ENCODE data around the gene SLC25A21.
"Not testable (repeated sequence)": the region's sequence is repeated elsewhere in the genome, so short reads cannot be mapped to it uniquely, and the experiment has no call there.

Gene SLC25A21

GRCh38 chr14:37088356-37089215 lies 83.8 kb downstream of the SLC25A21 start:
- DNase-seq (ENCODE audit: low read depth in 2 of 2), result no peak

- no peak for DNase-seq (ENCODE audit: low read depth in 2 of 2)
These were observed 84.9 kb downstream of the SLC25A21 start for GRCh38 chr14:37087520-37087919.

- no peak for DNase-seq (ENCODE audit: low read depth in 2 of 2)
These were observed 88.8 kb downstream of the SLC25A21 start for GRCh38 chr14:37083599-37083998.

GRCh38 chr14:37082449-37082848 lies 90.0 kb downstream of the SLC25A21 start:
- no peak for DNase-seq (ENCODE audit: low read depth in 2 of 2)

GRCh38 chr14:37081856-37082255 lies 90.5 kb downstream of the SLC25A21 start:
- DNase-seq (ENCODE audit: low read depth in 2 of 2), result no peak

- DNase-seq (ENCODE audit: low read depth in 2 of 2), result no peak
These were observed 91.2 kb downstream of the SLC25A21 start for GRCh38 chr14:37081218-37081617.

GRCh38 chr14:37078131-37078530 lies 94.3 kb downstream of the SLC25A21 start:
- no peak for DNase-seq (ENCODE audit: low read depth in 2 of 2)

- not testable (repeated sequence) for DNase-seq (ENCODE audit: low read depth in 2 of 2)
These were observed 98.1 kb downstream of the SLC25A21 start for GRCh38 chr14:37074320-37074719.

- DNase-seq (ENCODE audit: low read depth in 2 of 2), result no peak
These were observed 108.8 kb downstream of the SLC25A21 start for GRCh38 chr14:37063467-37064240.

- no peak for DNase-seq (ENCODE audit: low read depth in 2 of 2)
These were observed 110.1 kb downstream of the SLC25A21 start for GRCh38 chr14:37062191-37062803.

- no peak for DNase-seq (ENCODE audit: low read depth in 2 of 2)
These were observed 110.7 kb downstream of the SLC25A21 start for GRCh38 chr14:37061697-37062096.

- no peak for DNase-seq (ENCODE audit: low read depth in 2 of 2)
These were observed 111.7 kb downstream of the SLC25A21 start for GRCh38 chr14:37060496-37061260.

- no peak for DNase-seq (ENCODE audit: low read depth in 2 of 2)
These were observed 114.6 kb downstream of the SLC25A21 start for GRCh38 chr14:37057776-37058175.

- DNase-seq (ENCODE audit: low read depth in 2 of 2), result no peak
These were observed 115.9 kb downstream of the SLC25A21 start for GRCh38 chr14:37056473-37056872.

GRCh38 chr14:37054869-37055268 lies 117.5 kb downstream of the SLC25A21 start:
- no peak for DNase-seq (ENCODE audit: low read depth in 2 of 2)

GRCh38 chr14:37054144-37054543 lies 118.3 kb downstream of the SLC25A21 start:
- DNase-seq (ENCODE audit: low read depth in 2 of 2), result no peak

GRCh38 chr14:37051680-37052079 lies 120.7 kb downstream of the SLC25A21 start:
- no peak for DNase-seq (ENCODE audit: low read depth in 2 of 2)

GRCh38 chr14:37051153-37051552 lies 121.3 kb downstream of the SLC25A21 start:
- no peak for DNase-seq (ENCODE audit: low read depth in 2 of 2)

- no peak for DNase-seq (ENCODE audit: low read depth in 2 of 2)
These were observed 123.7 kb downstream of the SLC25A21 start for GRCh38 chr14:37048666-37049071.

GRCh38 chr14:37047996-37048395 lies 124.4 kb downstream of the SLC25A21 start:
- no peak for DNase-seq (ENCODE audit: low read depth in 2 of 2)

GRCh38 chr14:37047226-37047625 lies 125.2 kb downstream of the SLC25A21 start:
- DNase-seq (ENCODE audit: low read depth in 2 of 2), result no peak

- DNase-seq (ENCODE audit: low read depth in 2 of 2), result no peak
These were observed 125.6 kb downstream of the SLC25A21 start for GRCh38 chr14:37046815-37047214.

All from stimulated activated CD4-positive, alpha-beta T cell treated with anti-CD3 and anti-CD28 coated beads, Interleukin-1b, Interleukin-23, amount 100 ng/mL, for 1 hour (primary cell).